AG04450 (cell line): ENCODE results near the gene PTPN3. TPM values are rescaled to one million over a fixed set of nuclear protein-coding genes. Genes with fewer than 3 reads are reported as not detected.

Experiments used
- CTCF ChIA-PET: fragments of 300-600, 350-600 bp; formaldehyde crosslinking; extraction: SDS; loops from one replicate; lab custom pipeline; 2022; ENCODE audit warnings: antibody characterized with exemption, inconsistent platforms; lab: Charles Lee
- POLR2A ChIA-PET: fragments of 350-600 bp; formaldehyde crosslinking; extraction: SDS; loops from one replicate; lab custom pipeline; 2021; ENCODE audit warnings: antibody characterized with exemption, inconsistent platforms; lab: Yijun Ruan, JAX
- DNase-seq: peaks from one replicate; pipeline ENCODE4 v3.0.0-alpha.2; 2011; ENCODE audit warnings: low read depth, low spot score
- H3K27ac ChIP-seq: one replicate; pipeline ENCODE4 v1.5.1; 2012; ENCODE audit warnings: low read depth, low read length, control low read depth
- H3K27me3 ChIP-seq: one replicate; pipeline ENCODE4 v1.6.0; 2012; ENCODE audit warnings: low read length; ENCODE audit not compliant: control insufficient read depth, insufficient read depth
- H3K4me3 ChIP-seq: 2 replicates; pipeline ENCODE4 v1.5.1; 2011; ENCODE audit warnings: mild to moderate bottlenecking, low read depth, low read length, control low read depth
- H3K9me3 ChIP-seq: 2 replicates; pipeline ENCODE4 v1.5.1; 2012; ENCODE audit warnings: low read length; ENCODE audit not compliant: control insufficient read depth, insufficient read depth
- polyA plus RNA-seq: library from polyadenylated mRNA; depleted of rRNA; stranded (reverse); fragments of >200 nt; gene quantifications from 2 replicates; pipeline ENCODE4 v1.2.3, GENCODE V29; 2011
- TF ChIP-seq, protein P1 (sequence below): IDR thresholded peaks from 2 replicates; pipeline ENCODE4 v1.5.1; 2011; ENCODE audit warnings: low read depth, low read length, control low read depth, inconsistent platforms

The PTPN3 gene
- polyA plus RNA-seq, 1 experiment = 1.4 TPM

DNA sequence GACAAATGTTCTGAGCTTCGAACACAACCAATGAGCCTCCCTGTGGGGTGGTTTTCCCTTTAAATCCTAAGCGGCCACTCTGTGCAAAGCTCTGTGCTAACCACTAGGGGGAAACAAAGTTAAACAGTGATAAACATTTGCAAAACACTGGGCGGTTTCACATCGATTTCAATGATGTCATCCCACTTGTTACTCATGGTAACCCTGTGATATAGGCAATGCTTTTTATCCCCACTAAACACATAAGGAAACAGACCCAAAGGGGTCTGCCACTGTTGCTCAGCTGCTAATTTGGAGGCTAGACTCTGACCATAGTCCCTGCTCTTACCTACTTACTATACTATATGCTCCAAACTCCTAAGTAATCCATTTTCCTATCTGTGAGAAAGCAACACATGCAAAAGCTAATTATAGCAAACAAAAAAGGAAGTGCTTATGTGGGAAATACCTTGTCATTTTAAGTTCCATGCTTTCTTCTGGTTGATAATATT, 57.3 kb downstream of the PTPN3 start:
- ChIA-PET POLR2A (no interaction called here), CTCF (interaction anchor here (0.6 to 7.2 kb wide), 32 partner anchors 8 to 712 kb away, joined by 3 to 133 read pairs (median 5); no protein-coding TSS in a partner anchor)
- DNase-seq = peak; percentile 70
- TF ChIP-seq, protein P1, sequence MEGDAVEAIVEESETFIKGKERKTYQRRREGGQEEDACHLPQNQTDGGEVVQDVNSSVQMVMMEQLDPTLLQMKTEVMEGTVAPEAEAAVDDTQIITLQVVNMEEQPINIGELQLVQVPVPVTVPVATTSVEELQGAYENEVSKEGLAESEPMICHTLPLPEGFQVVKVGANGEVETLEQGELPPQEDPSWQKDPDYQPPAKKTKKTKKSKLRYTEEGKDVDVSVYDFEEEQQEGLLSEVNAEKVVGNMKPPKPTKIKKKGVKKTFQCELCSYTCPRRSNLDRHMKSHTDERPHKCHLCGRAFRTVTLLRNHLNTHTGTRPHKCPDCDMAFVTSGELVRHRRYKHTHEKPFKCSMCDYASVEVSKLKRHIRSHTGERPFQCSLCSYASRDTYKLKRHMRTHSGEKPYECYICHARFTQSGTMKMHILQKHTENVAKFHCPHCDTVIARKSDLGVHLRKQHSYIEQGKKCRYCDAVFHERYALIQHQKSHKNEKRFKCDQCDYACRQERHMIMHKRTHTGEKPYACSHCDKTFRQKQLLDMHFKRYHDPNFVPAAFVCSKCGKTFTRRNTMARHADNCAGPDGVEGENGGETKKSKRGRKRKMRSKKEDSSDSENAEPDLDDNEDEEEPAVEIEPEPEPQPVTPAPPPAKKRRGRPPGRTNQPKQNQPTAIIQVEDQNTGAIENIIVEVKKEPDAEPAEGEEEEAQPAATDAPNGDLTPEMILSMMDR = peak; percentile 84
- H3K27ac ChIP-seq = no peak overlapping the region
- no peaks in the 10 kb centered on the region for H3K9me3 ChIP-seq
- no peak overlapping the region for H3K4me3 ChIP-seq
- no peaks in the 10 kb centered on the region for H3K27me3 ChIP-seq

DNA sequence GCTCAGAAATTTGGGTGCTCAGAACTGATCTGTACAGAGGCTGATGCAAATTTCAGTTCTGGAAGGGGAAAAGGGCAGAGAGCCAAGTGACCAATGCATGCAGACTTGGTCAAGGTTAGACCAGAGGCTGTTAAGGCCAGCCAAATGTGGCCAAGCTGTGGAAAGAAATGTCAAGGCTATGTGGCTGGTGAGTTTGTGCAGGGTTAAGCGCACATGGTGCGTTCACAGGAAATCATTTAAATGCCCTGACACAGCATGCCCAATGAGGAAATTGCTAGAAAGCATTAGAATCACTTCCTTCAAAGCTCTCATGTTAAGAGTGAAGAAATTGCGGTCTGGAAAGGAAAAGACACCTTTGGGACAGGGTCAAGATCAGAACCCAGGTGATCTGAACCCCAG, 58.0 kb downstream of the PTPN3 start:
- DNase-seq = no peak
- H3K4me3 ChIP-seq = no peak overlapping the region
- H3K9me3 ChIP-seq = no peaks in the 10 kb centered on the region
- TF ChIP-seq, protein P1 = no peak
- CTCF ChIA-PET = interaction anchor here (0.6 to 7.2 kb wide), 28 partner anchors 8 to 712 kb away, joined by 3 to 133 read pairs (median 5); no protein-coding TSS in a partner anchor
- POLR2A ChIA-PET = no interaction called here
- H3K27me3 ChIP-seq = no peaks in the 10 kb centered on the region
- no peak overlapping the region for H3K27ac ChIP-seq

DNA sequence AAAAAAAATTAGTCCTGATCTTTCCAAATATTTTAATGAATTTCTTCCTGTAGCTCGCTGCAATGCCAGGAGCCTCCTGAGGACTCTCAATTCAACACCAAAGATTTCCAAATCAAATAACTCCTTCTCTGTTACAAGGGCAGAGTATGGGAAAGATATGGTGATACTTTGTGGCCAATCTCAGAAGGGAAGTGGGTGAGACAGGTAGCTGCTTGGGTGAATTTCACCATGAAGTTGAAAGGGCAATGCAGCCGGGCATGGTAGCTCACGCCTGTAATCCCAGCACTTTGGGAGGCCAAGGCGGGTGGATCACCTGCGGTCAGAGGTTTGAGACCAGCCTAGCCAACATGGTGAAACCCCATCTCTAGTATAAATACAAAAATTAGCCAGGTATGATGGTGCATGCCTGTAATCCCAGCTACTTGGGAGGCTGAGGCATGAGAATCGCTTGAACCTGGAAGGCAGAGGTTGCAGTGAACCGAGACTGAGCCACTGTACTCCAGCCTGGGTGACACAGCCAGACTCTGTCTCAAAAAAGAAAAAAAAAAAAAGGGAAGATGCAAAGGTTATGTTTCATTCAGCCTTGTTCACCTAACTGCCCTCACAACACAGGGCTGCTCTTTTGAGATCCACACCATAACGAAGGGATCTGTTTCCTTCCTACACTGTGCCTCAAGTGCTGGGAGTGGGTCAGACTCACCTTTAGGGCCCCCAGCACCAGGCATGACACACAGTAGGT, 58.6 kb downstream of the PTPN3 start:
- H3K4me3 ChIP-seq = no peak overlapping the region
- CTCF ChIA-PET = interaction anchor here (1.0 to 7.2 kb wide), 8 partner anchors 10 to 78 kb away, joined by 5 to 133 read pairs (median 9); no protein-coding TSS in a partner anchor
- POLR2A ChIA-PET = interaction anchor here (0.6 kb wide), 1 partner anchor 10 kb away, joined by 3 read pairs; no protein-coding TSS in a partner anchor
- H3K9me3 ChIP-seq = no peaks in the 10 kb centered on the region
- DNase-seq = no peak
- no peaks in the 10 kb centered on the region for H3K27me3 ChIP-seq
- H3K27ac ChIP-seq = no peak overlapping the region
- TF ChIP-seq, protein P1 = no peak

DNA sequence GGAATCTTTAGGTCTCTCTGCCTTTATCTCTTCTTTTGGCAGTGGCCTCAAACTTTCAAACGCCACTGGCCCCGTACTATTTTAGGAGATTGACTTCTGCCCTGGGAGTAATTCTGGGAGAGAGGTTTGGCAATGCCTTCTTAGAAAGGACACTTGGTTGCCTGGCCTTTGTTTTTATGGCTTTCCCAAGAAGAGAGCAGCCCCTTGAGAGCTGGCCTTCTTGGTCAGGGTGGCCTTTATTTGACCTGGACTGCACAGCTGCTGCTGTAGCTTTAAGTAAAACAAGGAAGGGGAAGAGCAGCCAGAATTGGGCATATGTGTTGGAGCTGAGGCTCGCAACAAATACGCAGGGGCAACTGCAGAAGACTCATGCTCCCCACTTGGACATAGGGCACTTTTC, 60.8 kb downstream of the PTPN3 start:
- no peaks in the 10 kb centered on the region for H3K9me3 ChIP-seq
- ChIA-PET POLR2A (no interaction called here), CTCF (interaction anchor here (1.3 to 7.2 kb wide), 3 partner anchors 11 to 83 kb away, joined by 3 to 133 read pairs (median 7); no protein-coding TSS in a partner anchor)
- no peak overlapping the region for H3K27ac ChIP-seq
- H3K4me3 ChIP-seq = no peak overlapping the region
- no peak for DNase-seq
- no peaks in the 10 kb centered on the region for H3K27me3 ChIP-seq
- TF ChIP-seq, protein P1 = no peak

DNA sequence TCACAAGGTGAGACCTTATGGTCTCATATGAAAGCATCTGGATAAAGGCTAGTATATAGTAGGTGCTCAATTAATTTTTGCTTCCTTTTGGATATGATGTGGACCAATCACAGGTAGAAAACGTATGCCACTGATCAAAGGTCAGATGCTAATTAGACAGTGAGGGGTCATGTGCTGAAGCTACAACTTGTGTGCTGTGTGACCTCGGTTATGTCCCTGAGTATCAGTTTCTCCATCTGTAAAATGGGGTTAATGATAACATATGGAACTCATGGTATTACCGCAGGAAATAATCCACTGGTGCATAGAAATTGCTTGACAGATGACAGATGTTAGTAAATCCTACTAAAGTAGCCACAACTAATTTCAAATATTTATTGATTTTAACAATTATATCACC, 62.0 kb downstream of the PTPN3 start:
- POLR2A ChIA-PET = no interaction called here
- no peak for DNase-seq
- CTCF ChIA-PET = no interaction called here

More for the DNA sequence above, 62.0 kb downstream of the PTPN3 start:
- no peaks in the 10 kb centered on the region for H3K27me3 ChIP-seq
- no peaks in the 10 kb centered on the region for H3K9me3 ChIP-seq
- H3K27ac ChIP-seq = no peak overlapping the region
- no peak overlapping the region for H3K4me3 ChIP-seq
- TF ChIP-seq, protein P1 = no peak
